Measurements from ENCODE around the gene LRRC73. TPM values are rescaled to one million over a fixed set of nuclear protein-coding genes. Genes with fewer than 3 reads are reported as not detected.
"Not testable (repeated sequence)": the region's sequence is repeated elsewhere in the genome, so short reads cannot be mapped to it uniquely, and the experiment has no call there.

LRRC73 gene
- total RNA-seq, 2 experiments from 2014 or later = 0.26 to 0.55 TPM

GRCh38 chr6:43468748-43469681, 41.1 kb downstream of the LRRC73 start:
- CTCF ChIA-PET = interaction anchor here (1.8 kb wide), 1 partner anchor 38 kb away, joined by 4 read pairs; no protein-coding TSS in a partner anchor
- Mint-ChIP-seq H3K27me3 (ENCODE audit: low read depth) (peaks cover 24% of the 10 kb centered on the region), H3K27ac (no peak overlapping the region), H3K4me1 (ENCODE audit: low read depth) (no peaks in the 10 kb centered on the region), H3K36me3 (ENCODE audit: low read depth) (no peaks in the 10 kb centered on the region), H3K4me3 (no peak overlapping the region), H3K9me3 (ENCODE audit: insufficient read depth) (no peaks in the 10 kb centered on the region)
- no peak for ATAC-seq
- no peak for DNase-seq
- POLR2A ChIA-PET = no interaction called here

GRCh38 chr6:43468240-43468639, 41.9 kb downstream of the LRRC73 start:
- ATAC-seq (no peak), DNase-seq (no peak)
- Mint-ChIP-seq H3K36me3 (ENCODE audit: low read depth) (no peaks in the 10 kb centered on the region), H3K4me1 (ENCODE audit: low read depth) (no peaks in the 10 kb centered on the region), H3K27ac (no peak overlapping the region), H3K4me3 (no peak overlapping the region), H3K9me3 (ENCODE audit: insufficient read depth) (no peaks in the 10 kb centered on the region), H3K27me3 (ENCODE audit: low read depth) (peaks cover 26% of the 10 kb centered on the region)
- ChIA-PET CTCF (interaction anchor here (1.8 kb wide), 1 partner anchor 9 kb away, joined by 4 read pairs; the partner anchor contains the start of gene TJAP1), POLR2A (no interaction called here)

GRCh38 chr6:43467752-43468151, 42.4 kb downstream of the LRRC73 start:
- H3K4me1 Mint-ChIP-seq (ENCODE audit: low read depth) = no peaks in the 10 kb centered on the region
- H3K27ac Mint-ChIP-seq = no peak overlapping the region
- no peaks in the 10 kb centered on the region for H3K36me3 Mint-ChIP-seq (ENCODE audit: low read depth)
- no peak overlapping the region for H3K4me3 Mint-ChIP-seq
- no peaks in the 10 kb centered on the region for H3K9me3 Mint-ChIP-seq (ENCODE audit: insufficient read depth)
- DNase-seq (no peak), ATAC-seq (no peak)
- POLR2A ChIA-PET = no interaction called here
- CTCF ChIA-PET = interaction anchor here (1.8 kb wide), 1 partner anchor 9 kb away, joined by 4 read pairs; the partner anchor contains the start of gene TJAP1
- peaks cover 29% of the 10 kb centered on the region for H3K27me3 Mint-ChIP-seq (ENCODE audit: low read depth)

- H3K9me3 Mint-ChIP-seq (ENCODE audit: insufficient read depth); DNase-seq; H3K4me1 Mint-ChIP-seq (ENCODE audit: low read depth); H3K4me3 Mint-ChIP-seq; ATAC-seq; H3K27ac Mint-ChIP-seq; POLR2A ChIA-PET; H3K36me3 Mint-ChIP-seq (ENCODE audit: low read depth): not testable (repeated sequence)
- H3K27me3 Mint-ChIP-seq (ENCODE audit: low read depth) = peaks cover 34% of the 10 kb centered on the region
- CTCF ChIA-PET = interaction anchor here (1.8 kb wide), 1 partner anchor 10 kb away, joined by 4 read pairs; the partner anchor contains the start of gene TJAP1
Measured at GRCh38 chr6:43467265-43467664, 42.9 kb downstream of the LRRC73 start.

GRCh38 chr6:43465948-43466347, 44.2 kb downstream of the LRRC73 start:
- Mint-ChIP-seq H3K27me3 (ENCODE audit: low read depth) (peaks cover 37% of the 10 kb centered on the region), H3K27ac (no peak overlapping the region), H3K9me3 (ENCODE audit: insufficient read depth) (no peaks in the 10 kb centered on the region), H3K4me3 (no peak overlapping the region), H3K4me1 (ENCODE audit: low read depth) (no peaks in the 10 kb centered on the region), H3K36me3 (ENCODE audit: low read depth) (no peaks in the 10 kb centered on the region)
- no peak for ATAC-seq
- ChIA-PET POLR2A (no interaction called here), CTCF (interaction anchor here (0.9 kb wide), 1 partner anchor 12 kb away, joined by 3 read pairs; no protein-coding TSS in a partner anchor)
- DNase-seq = no peak

GRCh38 chr6:43464337-43464736, 45.8 kb downstream of the LRRC73 start:
- peaks cover 44% of the 10 kb centered on the region for H3K27me3 Mint-ChIP-seq (ENCODE audit: low read depth)

GRCh38 chr6:43461936-43462335, 48.2 kb downstream of the LRRC73 start:
- peaks cover 38% of the 10 kb centered on the region for H3K27me3 Mint-ChIP-seq (ENCODE audit: low read depth)
- H3K27ac Mint-ChIP-seq = no peak overlapping the region
- no peak for DNase-seq
- CTCF ChIA-PET = interaction anchor here (1.2 kb wide), 1 partner anchor 45 kb away, joined by 3 read pairs; no protein-coding TSS in a partner anchor
- H3K4me1 Mint-ChIP-seq (ENCODE audit: low read depth) = no peaks in the 10 kb centered on the region
- no peaks in the 10 kb centered on the region for H3K36me3 Mint-ChIP-seq (ENCODE audit: low read depth)
- POLR2A ChIA-PET = interaction anchor here (0.7 kb wide), 1 partner anchor 57 kb away, joined by 3 read pairs; no protein-coding TSS in a partner anchor
- no peak for ATAC-seq
- H3K4me3 Mint-ChIP-seq = no peak overlapping the region
- H3K9me3 Mint-ChIP-seq (ENCODE audit: insufficient read depth) = no peaks in the 10 kb centered on the region

More at GRCh38 chr6:43464337-43464736, 45.8 kb downstream of the LRRC73 start:
- no peak overlapping the region for H3K4me3 Mint-ChIP-seq
- no peak for DNase-seq
- ATAC-seq = no peak
- H3K4me1 Mint-ChIP-seq (ENCODE audit: low read depth) = no peaks in the 10 kb centered on the region
- ChIA-PET POLR2A (interaction anchor here (1.0 kb wide), 1 partner anchor 53 kb away, joined by 5 read pairs; no protein-coding TSS in a partner anchor), CTCF (interaction anchor here (1.2 kb wide), 1 partner anchor 42 kb away, joined by 3 read pairs; no protein-coding TSS in a partner anchor)
- H3K9me3 Mint-ChIP-seq (ENCODE audit: insufficient read depth) = no peaks in the 10 kb centered on the region
- no peaks in the 10 kb centered on the region for H3K36me3 Mint-ChIP-seq (ENCODE audit: low read depth)
- no peak overlapping the region for H3K27ac Mint-ChIP-seq

- Mint-ChIP-seq H3K36me3 (ENCODE audit: low read depth) (no peaks in the 10 kb centered on the region), H3K27me3 (ENCODE audit: low read depth) (peaks cover 41% of the 10 kb centered on the region), H3K27ac (no peak overlapping the region), H3K4me1 (ENCODE audit: low read depth) (peaks cover 10% of the 10 kb centered on the region), H3K9me3 (ENCODE audit: insufficient read depth) (no peaks in the 10 kb centered on the region), H3K4me3 (no peak overlapping the region)
- ATAC-seq (no peak), DNase-seq (no peak)
- ChIA-PET CTCF (interaction anchor here (1.2 kb wide), 1 partner anchor 448 kb away, joined by 3 read pairs; no protein-coding TSS in a partner anchor), POLR2A (interaction anchor here (0.6 kb wide), 1 partner anchor 467 kb away, joined by 3 read pairs; no protein-coding TSS in a partner anchor)
Measured at GRCh38 chr6:43460032-43460431, 50.1 kb downstream of the LRRC73 start.

GRCh38 chr6:43459535-43459934, 50.6 kb downstream of the LRRC73 start:
- DNase-seq (no peak), ATAC-seq (no peak)
- Mint-ChIP-seq H3K36me3 (ENCODE audit: low read depth) (no peaks in the 10 kb centered on the region), H3K27ac (no peak overlapping the region), H3K4me3 (no peak overlapping the region), H3K9me3 (ENCODE audit: insufficient read depth) (no peaks in the 10 kb centered on the region), H3K27me3 (ENCODE audit: low read depth) (peaks cover 42% of the 10 kb centered on the region), H3K4me1 (ENCODE audit: low read depth) (peaks cover 13% of the 10 kb centered on the region)
- ChIA-PET POLR2A (no interaction called here), CTCF (interaction anchor here (1.2 kb wide), 1 partner anchor 447 kb away, joined by 3 read pairs; no protein-coding TSS in a partner anchor)

- H3K4me3 Mint-ChIP-seq; H3K36me3 Mint-ChIP-seq (ENCODE audit: low read depth); ATAC-seq; CTCF ChIA-PET; DNase-seq; H3K9me3 Mint-ChIP-seq (ENCODE audit: insufficient read depth); H3K27ac Mint-ChIP-seq: not testable (repeated sequence)
- POLR2A ChIA-PET = interaction anchor here (0.9 kb wide), 1 partner anchor 49 kb away, joined by 3 read pairs; no protein-coding TSS in a partner anchor
- Mint-ChIP-seq H3K4me1 (ENCODE audit: low read depth) (peaks cover 18% of the 10 kb centered on the region), H3K27me3 (ENCODE audit: low read depth) (peaks cover 44% of the 10 kb centered on the region)
Measured at GRCh38 chr6:43458154-43458553, 52.0 kb downstream of the LRRC73 start.

- ATAC-seq = no peak
- peaks cover 9% of the 10 kb centered on the region for H3K36me3 Mint-ChIP-seq (ENCODE audit: low read depth)
- ChIA-PET POLR2A (interaction anchor here (0.9 kb wide), 1 partner anchor 49 kb away, joined by 3 read pairs; no protein-coding TSS in a partner anchor), CTCF (no interaction called here)
- H3K27me3 Mint-ChIP-seq (ENCODE audit: low read depth) = peaks cover 40% of the 10 kb centered on the region
- H3K4me3 Mint-ChIP-seq = no peak overlapping the region
- H3K9me3 Mint-ChIP-seq (ENCODE audit: insufficient read depth) = no peaks in the 10 kb centered on the region
- DNase-seq = no peak
- H3K27ac Mint-ChIP-seq = no peak overlapping the region
- peaks cover 18% of the 10 kb centered on the region for H3K4me1 Mint-ChIP-seq (ENCODE audit: low read depth)
Measured at GRCh38 chr6:43457643-43458042, 52.5 kb downstream of the LRRC73 start.

All from activated CD8-positive, alpha-beta T cell treated with anti-CD3 and anti-CD28 coated beads, Interleukin-2, amount 10 ng/mL, durations not matched to agents 7 days and 5 days (primary cell).